AG09309 (cell line): ENCODE results near the gene KMT5B.
"Not testable (repeated sequence)": the region's sequence is repeated elsewhere in the genome, so short reads cannot be mapped to it uniquely, and the experiment has no call there.

Experiments used
- DNase-seq: peaks from one replicate; pipeline ENCODE4 v3.0.0-alpha.2; 2010; ENCODE audit warnings: low read depth
- H3K4me3 ChIP-seq: 2 replicates; pipeline ENCODE4 v1.5.1; 2011; ENCODE audit warnings: mild to moderate bottlenecking, low read depth, low read length, moderate library complexity; ENCODE audit not compliant: control insufficient read depth
- TF ChIP-seq, protein P1 (sequence below): IDR thresholded peaks from 2 replicates; pipeline ENCODE4 v1.5.1; 2011; ENCODE audit warnings: mild to moderate bottlenecking, low read depth, low read length, inconsistent platforms; ENCODE audit not compliant: insufficient read depth, control insufficient read depth; ENCODE audit errors: missing control alignments

Gene KMT5B

DNA sequence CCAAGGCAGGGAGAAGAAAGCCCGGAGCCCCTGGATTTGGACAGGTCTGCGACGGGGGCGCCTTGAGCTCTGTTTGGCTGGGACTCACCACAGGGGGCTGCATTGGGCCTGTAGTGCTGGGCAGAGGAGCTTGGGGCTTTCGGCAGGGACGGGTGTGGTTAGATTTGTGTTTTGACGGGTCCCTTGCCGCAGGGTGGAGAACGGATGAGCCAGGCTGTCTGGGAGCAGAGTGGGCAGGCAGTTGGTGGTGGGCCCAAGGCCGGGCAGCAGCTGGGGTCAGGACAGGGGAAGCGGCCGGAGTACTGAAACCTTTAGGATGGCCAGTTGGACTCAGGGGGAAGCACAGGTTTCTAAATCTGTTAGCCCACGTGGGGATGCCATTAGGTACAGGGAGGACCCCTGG lies 45.3 kb upstream of the KMT5B start:
- TF ChIP-seq, protein P1, sequence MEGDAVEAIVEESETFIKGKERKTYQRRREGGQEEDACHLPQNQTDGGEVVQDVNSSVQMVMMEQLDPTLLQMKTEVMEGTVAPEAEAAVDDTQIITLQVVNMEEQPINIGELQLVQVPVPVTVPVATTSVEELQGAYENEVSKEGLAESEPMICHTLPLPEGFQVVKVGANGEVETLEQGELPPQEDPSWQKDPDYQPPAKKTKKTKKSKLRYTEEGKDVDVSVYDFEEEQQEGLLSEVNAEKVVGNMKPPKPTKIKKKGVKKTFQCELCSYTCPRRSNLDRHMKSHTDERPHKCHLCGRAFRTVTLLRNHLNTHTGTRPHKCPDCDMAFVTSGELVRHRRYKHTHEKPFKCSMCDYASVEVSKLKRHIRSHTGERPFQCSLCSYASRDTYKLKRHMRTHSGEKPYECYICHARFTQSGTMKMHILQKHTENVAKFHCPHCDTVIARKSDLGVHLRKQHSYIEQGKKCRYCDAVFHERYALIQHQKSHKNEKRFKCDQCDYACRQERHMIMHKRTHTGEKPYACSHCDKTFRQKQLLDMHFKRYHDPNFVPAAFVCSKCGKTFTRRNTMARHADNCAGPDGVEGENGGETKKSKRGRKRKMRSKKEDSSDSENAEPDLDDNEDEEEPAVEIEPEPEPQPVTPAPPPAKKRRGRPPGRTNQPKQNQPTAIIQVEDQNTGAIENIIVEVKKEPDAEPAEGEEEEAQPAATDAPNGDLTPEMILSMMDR: no peak
- no peak for DNase-seq
- H3K4me3 ChIP-seq: no peak overlapping the region

- H3K4me3 ChIP-seq: no peak overlapping the region
- peak; percentile 71 for DNase-seq
- TF ChIP-seq, protein P1: peak; percentile 85
Measured at GRCh38 chr11:68257477-68258362, 44.6 kb upstream of the KMT5B start.

DNA sequence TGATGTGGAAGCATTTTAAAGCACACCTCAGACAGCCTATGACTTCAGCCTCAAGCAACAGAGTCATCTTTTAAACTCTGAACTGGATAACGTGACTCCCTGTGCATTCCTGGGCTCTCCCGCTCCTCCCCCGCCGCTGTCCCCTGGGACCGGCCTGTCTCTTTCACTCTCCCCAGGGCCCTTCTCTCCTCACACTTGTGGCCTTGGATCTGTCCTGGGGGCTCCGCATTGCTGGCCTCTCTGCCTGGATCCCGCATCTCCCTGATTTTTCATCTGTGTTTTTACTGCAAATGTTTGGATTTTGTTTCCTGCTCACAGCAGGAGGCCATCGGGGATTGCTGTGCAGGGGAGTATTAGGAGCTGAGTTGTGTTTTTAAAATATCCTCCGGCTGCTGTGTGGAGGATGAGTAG lies 43.2 kb upstream of the KMT5B start:
- no peak overlapping the region for H3K4me3 ChIP-seq
- TF ChIP-seq, protein P1: no peak
- DNase-seq: no peak

- H3K4me3 ChIP-seq: no peak overlapping the region
- TF ChIP-seq, protein P1: no peak
- DNase-seq: no peak
Measured at GRCh38 chr11:68255526-68255925, 42.4 kb upstream of the KMT5B start.

GRCh38 chr11:68254421-68254820 lies 41.3 kb upstream of the KMT5B start:
- no peak for DNase-seq

DNA sequence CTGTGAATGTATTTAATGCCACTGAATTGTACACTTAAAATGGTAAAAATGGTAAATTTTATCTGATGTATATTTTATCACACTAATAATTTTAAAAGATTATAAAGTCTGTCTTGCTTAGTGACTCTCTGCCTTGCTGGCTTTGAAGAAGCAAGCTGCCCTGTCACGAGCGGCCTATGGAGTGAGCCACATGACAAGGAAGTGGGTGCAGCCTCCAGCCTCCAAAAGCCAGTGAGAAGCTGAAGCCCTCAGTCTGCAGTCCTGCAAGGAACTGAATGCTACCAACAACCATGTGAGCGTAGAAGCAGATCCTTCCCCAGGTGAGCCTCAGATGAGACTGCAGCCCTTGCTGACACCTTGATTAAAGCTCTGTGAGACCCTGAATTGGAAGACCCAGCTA lies 38.7 kb upstream of the KMT5B start:
- H3K4me3 ChIP-seq: no peak overlapping the region
- no peak for DNase-seq
- TF ChIP-seq, protein P1: no peak

More at GRCh38 chr11:68254421-68254820, 41.3 kb upstream of the KMT5B start:
- no peak overlapping the region for H3K4me3 ChIP-seq
- TF ChIP-seq, protein P1: no peak

DNA sequence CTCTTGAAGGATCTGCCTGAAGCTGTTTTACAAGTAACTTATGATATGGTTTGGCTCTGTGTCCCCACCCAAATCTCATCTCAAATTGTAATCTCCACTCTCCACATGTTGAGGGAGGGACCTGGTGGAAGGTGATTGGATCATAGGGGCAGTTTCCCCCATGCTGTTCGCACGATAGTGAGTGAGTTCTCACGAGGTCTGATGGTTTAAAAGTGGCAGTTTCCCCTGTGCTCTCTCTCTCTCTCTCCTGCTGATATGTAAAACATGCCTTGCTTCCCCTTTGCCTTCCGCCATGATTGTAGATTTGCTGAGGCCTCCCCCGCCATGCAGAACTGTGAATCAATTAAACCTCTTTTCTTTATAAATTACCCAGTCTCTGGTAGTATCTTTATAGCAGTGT lies 31.8 kb upstream of the KMT5B start:
- not testable (repeated sequence) for DNase-seq, H3K4me3 ChIP-seq

DNA sequence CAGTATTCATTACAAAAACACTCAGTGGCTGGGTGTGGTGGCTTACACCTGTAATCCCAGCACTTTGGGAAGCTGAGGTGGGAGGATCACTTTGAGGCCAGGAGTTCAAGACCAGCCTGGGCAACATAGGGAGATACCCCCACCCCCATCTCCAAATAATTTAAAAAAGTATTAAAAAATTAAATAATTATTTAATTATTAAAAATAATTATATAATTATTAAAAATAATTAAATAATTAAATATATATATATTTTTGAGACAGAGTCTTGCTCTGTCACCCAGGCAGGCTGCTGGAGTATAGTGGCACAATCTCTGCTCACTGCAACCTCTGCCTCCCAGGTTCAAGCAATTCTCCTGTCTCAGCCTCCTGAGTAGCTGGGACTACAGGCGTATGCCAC lies 30.8 kb upstream of the KMT5B start:
- not testable (repeated sequence) for DNase-seq, H3K4me3 ChIP-seq
